Caco-2 (cell line): ENCODE data around the gene AKAP7. TPM values are rescaled to one million over a fixed set of nuclear protein-coding genes. Genes with fewer than 3 reads are reported as not detected.

Experiments used
- BruUV-seq: library from RNA; stranded (reverse); fragments of 400-500 nt; replicated peaks from 2 replicates; lab custom pipeline; 2021; lab: Mats Ljungman, UMichigan
- CTCF ChIA-PET: fragments of 300-600 bp; sonication (Branson Sonifier 250); formaldehyde crosslinking; loops from one replicate; lab custom pipeline; 2022; ENCODE audit warnings: antibody characterized with exemption; lab: Charles Lee
- POLR2A ChIA-PET: fragments of 300-600 bp; sonication (Branson Sonifier 250); formaldehyde crosslinking; loops from one replicate; lab custom pipeline; 2022; ENCODE audit warnings: antibody characterized with exemption; lab: Charles Lee
- DNase-seq, 2 experiments: peaks; one replicate each; pipeline versions ENCODE4 v3.0.0 to v3.0.0-alpha.2; 2020 to 2022
- H3K27me3 ChIP-seq: replicated peaks from 2 replicates; pipeline ENCODE4 v1.6.0; 2011; ENCODE audit warnings: low read length; ENCODE audit not compliant: control insufficient read depth, insufficient read depth
- H3K36me3 ChIP-seq: 2 replicates; pipeline ENCODE4 v1.5.1; 2011; ENCODE audit warnings: low read length; ENCODE audit not compliant: control insufficient read depth, insufficient read depth
- H3K4me1 ChIP-seq: fragments of 250-450 bp; sonication (Bioruptor Pico); 2 replicates; pipeline ENCODE4 v1.5.1; 2020; ENCODE audit warnings: mild to moderate bottlenecking
- H3K4me3 ChIP-seq: 2 replicates; pipeline ENCODE4 v1.5.1; 2011; ENCODE audit warnings: low read depth, mild to moderate bottlenecking, control low read depth, low read length
- H3K9me3 ChIP-seq: fragments of 250-450 bp; sonication (Bioruptor Pico); 2 replicates; pipeline ENCODE4 v1.5.1; 2020; ENCODE audit warnings: mild to moderate bottlenecking, moderate library complexity
- H3K27ac Mint-ChIP-seq: one replicate; pipeline ENCODE4 v1.8.0; 2022; ENCODE audit warnings: mixed read lengths; ENCODE audit not compliant: unreplicated experiment
- H3K27me3 Mint-ChIP-seq: one replicate; pipeline ENCODE4 v1.8.0; 2022; ENCODE audit warnings: mixed read lengths; ENCODE audit not compliant: insufficient read depth, unreplicated experiment
- H3K36me3 Mint-ChIP-seq: one replicate; pipeline ENCODE4 v1.8.0; 2022; ENCODE audit warnings: mild to moderate bottlenecking, mixed read lengths; ENCODE audit not compliant: insufficient read depth, unreplicated experiment
- H3K4me1 Mint-ChIP-seq: one replicate; pipeline ENCODE4 v1.8.0; 2022; ENCODE audit warnings: low read depth, mixed read lengths; ENCODE audit not compliant: unreplicated experiment
- H3K4me3 Mint-ChIP-seq: one replicate; pipeline ENCODE4 v1.8.0; 2022; ENCODE audit warnings: mild to moderate bottlenecking, moderate library complexity, mixed read lengths; ENCODE audit not compliant: unreplicated experiment
- H3K9me3 Mint-ChIP-seq: one replicate; pipeline ENCODE4 v1.8.0; 2022; ENCODE audit warnings: mixed read lengths; ENCODE audit not compliant: unreplicated experiment
- intact Hi-C: fragments of 100-400 bp; cut with micrococcal nuclease; formaldehyde crosslinking; loops from one replicate; pipeline ENCODE4 v1.10.0; 2022; ENCODE audit not compliant: unreplicated experiment
- total RNA-seq: library from RNA; stranded (reverse); gene quantifications from 2 replicates; pipeline ENCODE4 v1.2.3, GENCODE V29; 2022
- TF ChIP-seq, protein P1 (sequence below), 2 experiments: fragments of 200-600 bp in 1 of 2; IDR thresholded peaks; 1 replicate in 1 of 2; 2 replicates in 1 of 2; pipeline versions ENCODE4 v1.5.1 to v1.8.0; 2011 to 2022; ENCODE audit warnings: antibody characterized with exemption in 1 of 2, control low read depth in 1 of 2, inconsistent platforms in 1 of 2, low read depth in 1 of 2, low read length in 1 of 2, mild to moderate bottlenecking in 1 of 2, moderate library complexity in 1 of 2; ENCODE audit not compliant: insufficient read depth in 1 of 2, severe bottlenecking in 1 of 2, unreplicated experiment in 1 of 2

The AKAP7 gene
- total RNA-seq, 1 experiment from 2014 or later: 5.6 TPM

DNA sequence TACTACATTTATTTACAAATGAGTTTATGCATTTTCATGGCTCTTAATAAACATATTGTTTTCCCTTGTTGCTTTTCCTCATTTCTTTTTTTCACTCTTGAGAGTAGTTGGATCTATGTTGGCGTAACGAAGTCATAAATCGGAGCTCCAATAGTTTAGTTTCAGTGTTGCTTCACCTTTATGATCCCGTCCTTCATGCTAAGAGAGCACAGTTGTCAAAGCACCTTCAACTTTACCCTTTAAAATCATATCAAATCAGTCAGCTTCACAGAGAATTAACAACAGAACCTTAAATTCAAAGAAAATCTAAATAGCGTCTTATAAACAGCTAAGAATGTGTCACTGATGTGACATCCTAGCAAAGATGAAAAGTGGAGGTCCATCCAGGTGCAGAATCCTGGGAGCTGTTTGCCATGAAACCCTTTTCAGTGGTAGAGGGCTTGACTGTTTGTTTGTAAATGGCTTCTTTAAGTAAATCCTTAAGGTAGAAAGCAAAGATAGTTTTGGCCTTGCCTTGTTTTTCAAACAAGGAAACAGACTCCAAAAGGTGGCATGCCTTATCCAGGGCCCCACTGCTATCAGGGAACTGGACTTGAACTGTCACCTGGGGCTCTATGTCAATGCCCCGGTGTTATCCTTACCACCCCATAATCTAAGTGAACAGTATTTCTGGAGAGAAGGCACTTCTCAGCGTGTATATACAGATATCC is 148.4 kb downstream of the AKAP7 start:
- no peak overlapping the region for H3K27ac Mint-ChIP-seq
- no peaks in the 10 kb centered on the region for H3K9me3 Mint-ChIP-seq
- Histone ChIP-seq H3K4me1 (no peaks in the 10 kb centered on the region), H3K27me3 (no peaks in the 10 kb centered on the region), H3K4me3 (no peak overlapping the region), H3K9me3 (no peaks in the 10 kb centered on the region), H3K36me3 (no peaks in the 10 kb centered on the region)
- POLR2A ChIA-PET: no interaction called here
- no peaks in the 10 kb centered on the region for H3K36me3 Mint-ChIP-seq
- no peak overlapping the region for H3K4me3 Mint-ChIP-seq
- CTCF ChIA-PET: no interaction called here
- BruUV-seq: no TSS peak
- TF ChIP-seq, protein P1, sequence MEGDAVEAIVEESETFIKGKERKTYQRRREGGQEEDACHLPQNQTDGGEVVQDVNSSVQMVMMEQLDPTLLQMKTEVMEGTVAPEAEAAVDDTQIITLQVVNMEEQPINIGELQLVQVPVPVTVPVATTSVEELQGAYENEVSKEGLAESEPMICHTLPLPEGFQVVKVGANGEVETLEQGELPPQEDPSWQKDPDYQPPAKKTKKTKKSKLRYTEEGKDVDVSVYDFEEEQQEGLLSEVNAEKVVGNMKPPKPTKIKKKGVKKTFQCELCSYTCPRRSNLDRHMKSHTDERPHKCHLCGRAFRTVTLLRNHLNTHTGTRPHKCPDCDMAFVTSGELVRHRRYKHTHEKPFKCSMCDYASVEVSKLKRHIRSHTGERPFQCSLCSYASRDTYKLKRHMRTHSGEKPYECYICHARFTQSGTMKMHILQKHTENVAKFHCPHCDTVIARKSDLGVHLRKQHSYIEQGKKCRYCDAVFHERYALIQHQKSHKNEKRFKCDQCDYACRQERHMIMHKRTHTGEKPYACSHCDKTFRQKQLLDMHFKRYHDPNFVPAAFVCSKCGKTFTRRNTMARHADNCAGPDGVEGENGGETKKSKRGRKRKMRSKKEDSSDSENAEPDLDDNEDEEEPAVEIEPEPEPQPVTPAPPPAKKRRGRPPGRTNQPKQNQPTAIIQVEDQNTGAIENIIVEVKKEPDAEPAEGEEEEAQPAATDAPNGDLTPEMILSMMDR (IDR thresholded peaks at IDR 0.05; ENCODE audit: insufficient read depth in 1 of 2, low read depth in 1 of 2, low read length in 1 of 2, severe bottlenecking in 1 of 2, unreplicated experiment in 1 of 2): no peak
- H3K27me3 Mint-ChIP-seq: no peaks in the 10 kb centered on the region
- intact Hi-C loops: no loop called here
- DNase-seq: no peak
- peaks cover 6% of the 10 kb centered on the region for H3K4me1 Mint-ChIP-seq

DNA sequence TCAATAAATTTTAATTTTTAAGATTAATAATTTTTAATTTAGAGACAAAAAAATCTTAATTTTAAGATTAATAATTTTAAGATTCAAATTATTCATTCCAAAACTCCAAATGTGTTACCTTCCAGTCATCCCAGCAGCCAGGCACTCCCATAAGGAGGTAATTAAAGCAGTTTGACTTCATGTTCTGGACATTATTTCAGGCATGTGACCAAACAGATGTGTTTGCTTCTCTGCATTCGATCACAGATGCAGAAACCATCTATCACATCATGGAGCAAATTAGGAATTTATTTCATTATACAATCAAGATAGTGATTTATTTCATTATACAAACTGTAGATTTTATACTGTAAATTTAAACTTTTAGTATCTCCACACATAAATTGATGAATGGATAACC is 150.3 kb downstream of the AKAP7 start:
- no peaks in the 10 kb centered on the region for H3K27me3 Mint-ChIP-seq
- H3K4me1 ChIP-seq: no peaks in the 10 kb centered on the region

DNA sequence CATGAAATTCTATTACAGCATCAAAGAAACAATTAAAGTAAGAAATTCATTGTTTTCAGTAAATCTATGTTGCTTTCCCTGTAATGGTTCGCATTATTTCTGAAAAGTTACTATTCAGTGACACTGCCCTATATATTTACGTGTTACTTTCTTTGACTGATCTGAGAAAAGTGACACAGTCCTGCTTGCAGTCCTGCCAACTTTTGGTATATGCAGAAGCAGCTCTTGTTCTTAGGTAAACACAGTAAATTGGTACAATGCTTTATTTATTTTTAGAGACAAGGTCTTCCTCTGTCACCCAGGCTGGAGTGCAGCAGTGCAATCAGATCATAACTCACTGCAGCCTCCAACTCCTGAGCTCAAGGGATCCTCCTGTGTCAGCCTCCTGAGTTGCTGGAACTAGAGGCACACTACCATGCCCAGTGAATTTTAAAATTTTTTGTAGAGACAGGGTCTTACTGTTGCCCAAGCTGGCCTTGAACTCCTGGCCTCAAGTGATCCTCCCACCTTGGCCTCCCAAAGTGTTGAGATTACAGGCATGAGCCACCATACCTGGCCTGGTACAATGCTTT is 151.3 kb downstream of the AKAP7 start:
- Histone ChIP-seq H3K9me3 (no peaks in the 10 kb centered on the region), H3K4me3 (no peak overlapping the region), H3K27me3 (no peaks in the 10 kb centered on the region), H3K4me1 (peaks cover 2% of the 10 kb centered on the region), H3K36me3 (peaks cover 1% of the 10 kb centered on the region; the same call in 1 of the 2 replicates)
- POLR2A ChIA-PET: no interaction called here
- DNase-seq: no peak
- peaks cover 6% of the 10 kb centered on the region for H3K4me1 Mint-ChIP-seq
- CTCF ChIA-PET: no interaction called here
- TF ChIP-seq, protein P1 (IDR thresholded peaks at IDR 0.05; ENCODE audit: insufficient read depth in 1 of 2, low read depth in 1 of 2, low read length in 1 of 2, severe bottlenecking in 1 of 2, unreplicated experiment in 1 of 2): no peak
- no peak overlapping the region for H3K4me3 Mint-ChIP-seq
- no peaks in the 10 kb centered on the region for H3K9me3 Mint-ChIP-seq
- H3K27ac Mint-ChIP-seq: no peak overlapping the region
- no peaks in the 10 kb centered on the region for H3K27me3 Mint-ChIP-seq
- intact Hi-C loops: no loop called here
- no TSS peak for BruUV-seq
- H3K36me3 Mint-ChIP-seq: no peaks in the 10 kb centered on the region

More for the DNA sequence above, 150.3 kb downstream of the AKAP7 start:
- POLR2A ChIA-PET: no interaction called here
- Mint-ChIP-seq H3K27ac (no peak overlapping the region), H3K36me3 (no peaks in the 10 kb centered on the region), H3K4me1 (peaks cover 6% of the 10 kb centered on the region), H3K9me3 (no peaks in the 10 kb centered on the region), H3K4me3 (no peak overlapping the region)
- intact Hi-C loops: no loop called here
- no peaks in the 10 kb centered on the region for H3K27me3 ChIP-seq
- no peak for DNase-seq
- H3K4me3 ChIP-seq: no peak overlapping the region
- peaks cover 1% of the 10 kb centered on the region; the same call in 1 of the 2 replicates for H3K36me3 ChIP-seq
- CTCF ChIA-PET: no interaction called here
- TF ChIP-seq, protein P1 (IDR thresholded peaks at IDR 0.05; ENCODE audit: insufficient read depth in 1 of 2, low read depth in 1 of 2, low read length in 1 of 2, severe bottlenecking in 1 of 2, unreplicated experiment in 1 of 2): no peak
- BruUV-seq: no TSS peak
- H3K9me3 ChIP-seq: no peaks in the 10 kb centered on the region
